GM10248 (cell line): Measurements from ENCODE around the gene ETF1.

Source experiments
- CTCF ChIA-PET: fragments of 300-600 bp; sonication (Branson Sonifier 250); formaldehyde crosslinking; extraction: SDS; loops from one replicate; lab custom pipeline; 2021; ENCODE audit warnings: antibody characterized with exemption; lab: Yijun Ruan, JAX
- POLR2A ChIA-PET: fragments of 350-650 bp; sonication (Branson Sonifier 250); formaldehyde crosslinking; extraction: SDS; loops from one replicate; lab custom pipeline; 2020; ENCODE audit warnings: antibody characterized with exemption; lab: Yijun Ruan, JAX
- DNase-seq: peaks from one replicate; pipeline ENCODE4 v3.0.0; 2012; ENCODE audit errors: extremely low spot score
- TF ChIP-seq, protein P1 (sequence below): IDR thresholded peaks from 2 replicates; pipeline ENCODE4 v1.5.1; 2012; ENCODE audit warnings: mild to moderate bottlenecking, low read depth; ENCODE audit errors: extremely low read depth, missing control alignments, control extremely low read depth

The ETF1 gene

DNA sequence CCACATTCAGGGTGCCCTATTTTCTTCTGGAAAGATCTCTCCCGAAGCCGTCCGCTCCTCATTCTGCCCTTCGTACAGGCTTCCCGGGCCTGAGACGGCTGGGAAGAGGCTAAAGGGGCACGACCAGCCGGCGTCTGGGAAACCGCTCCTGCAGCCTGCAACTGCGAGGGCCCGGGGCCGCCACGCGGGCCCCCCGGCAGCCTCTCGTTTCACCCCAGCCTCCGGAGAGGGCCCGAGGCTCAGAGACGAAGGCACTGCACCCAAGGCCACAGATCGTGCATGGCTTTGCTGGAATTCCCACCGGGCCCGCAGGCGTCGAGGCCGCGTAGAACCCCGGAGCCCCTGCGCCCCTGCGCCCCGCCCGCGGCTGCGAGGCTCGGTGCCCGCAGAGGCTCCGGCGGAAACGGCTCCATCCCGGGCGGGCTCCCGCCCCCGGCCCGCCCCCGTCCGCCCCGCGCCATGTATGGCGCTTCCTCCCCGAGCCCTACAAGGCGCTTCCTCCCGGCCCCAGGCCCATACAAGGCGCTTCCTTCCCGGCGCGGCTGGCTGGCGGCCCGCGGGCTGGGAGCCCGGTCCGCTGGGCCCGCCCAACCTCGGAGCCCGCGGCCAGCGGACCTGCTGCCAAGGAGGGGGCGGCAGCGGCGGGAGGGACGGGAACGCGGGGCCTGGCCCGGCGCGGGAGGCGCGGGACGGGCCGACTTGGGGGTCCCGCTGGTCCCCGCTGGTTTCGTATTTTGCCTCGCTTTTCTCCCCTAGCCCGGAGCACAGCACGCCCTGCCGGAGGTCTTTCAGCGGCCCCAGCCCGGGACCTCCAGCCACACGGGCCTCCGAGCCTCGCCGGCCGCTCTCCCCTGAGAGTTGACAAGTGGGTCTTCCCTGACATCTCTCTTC, 51.1 kb downstream of the ETF1 start:
- TF ChIP-seq, protein P1, sequence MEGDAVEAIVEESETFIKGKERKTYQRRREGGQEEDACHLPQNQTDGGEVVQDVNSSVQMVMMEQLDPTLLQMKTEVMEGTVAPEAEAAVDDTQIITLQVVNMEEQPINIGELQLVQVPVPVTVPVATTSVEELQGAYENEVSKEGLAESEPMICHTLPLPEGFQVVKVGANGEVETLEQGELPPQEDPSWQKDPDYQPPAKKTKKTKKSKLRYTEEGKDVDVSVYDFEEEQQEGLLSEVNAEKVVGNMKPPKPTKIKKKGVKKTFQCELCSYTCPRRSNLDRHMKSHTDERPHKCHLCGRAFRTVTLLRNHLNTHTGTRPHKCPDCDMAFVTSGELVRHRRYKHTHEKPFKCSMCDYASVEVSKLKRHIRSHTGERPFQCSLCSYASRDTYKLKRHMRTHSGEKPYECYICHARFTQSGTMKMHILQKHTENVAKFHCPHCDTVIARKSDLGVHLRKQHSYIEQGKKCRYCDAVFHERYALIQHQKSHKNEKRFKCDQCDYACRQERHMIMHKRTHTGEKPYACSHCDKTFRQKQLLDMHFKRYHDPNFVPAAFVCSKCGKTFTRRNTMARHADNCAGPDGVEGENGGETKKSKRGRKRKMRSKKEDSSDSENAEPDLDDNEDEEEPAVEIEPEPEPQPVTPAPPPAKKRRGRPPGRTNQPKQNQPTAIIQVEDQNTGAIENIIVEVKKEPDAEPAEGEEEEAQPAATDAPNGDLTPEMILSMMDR = no peak
- DNase-seq = peak; percentile 96
- CTCF ChIA-PET = interaction anchor here (0.7 to 3.7 kb wide), 4 partner anchors 11 to 44 kb away, joined by 3 to 25 read pairs (median 6); partner anchors contain the start of gene EGR1
- POLR2A ChIA-PET = no interaction called here

DNA sequence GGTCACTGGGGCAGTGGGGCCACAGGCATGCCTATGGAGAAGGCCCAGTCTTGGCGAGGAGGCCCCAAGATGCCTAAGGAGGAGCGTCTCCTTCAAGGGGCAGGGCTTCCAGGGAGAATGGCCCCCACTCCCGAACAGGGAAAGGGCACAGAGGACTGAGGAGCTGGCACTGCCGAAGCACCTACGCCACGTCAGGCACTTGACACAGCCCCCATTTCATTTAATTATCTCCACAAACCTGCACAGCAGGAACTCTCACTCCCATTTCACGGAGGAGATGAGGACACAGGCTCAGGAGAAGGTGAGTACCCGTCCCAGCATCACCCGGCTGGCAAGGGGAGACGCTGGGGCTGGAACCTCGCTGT, 51.8 kb downstream of the ETF1 start:
- POLR2A ChIA-PET = interaction anchor here (1.9 kb wide), 1 partner anchor 26 kb away, joined by 7 read pairs; the partner anchor contains the start of gene EGR1
- CTCF ChIA-PET = interaction anchor here (1.0 to 2.3 kb wide), 2 partner anchors 8 to 12 kb away, joined by 3 to 10 read pairs; no protein-coding TSS in a partner anchor
- DNase-seq = no peak
- TF ChIP-seq, protein P1 = no peak

DNA sequence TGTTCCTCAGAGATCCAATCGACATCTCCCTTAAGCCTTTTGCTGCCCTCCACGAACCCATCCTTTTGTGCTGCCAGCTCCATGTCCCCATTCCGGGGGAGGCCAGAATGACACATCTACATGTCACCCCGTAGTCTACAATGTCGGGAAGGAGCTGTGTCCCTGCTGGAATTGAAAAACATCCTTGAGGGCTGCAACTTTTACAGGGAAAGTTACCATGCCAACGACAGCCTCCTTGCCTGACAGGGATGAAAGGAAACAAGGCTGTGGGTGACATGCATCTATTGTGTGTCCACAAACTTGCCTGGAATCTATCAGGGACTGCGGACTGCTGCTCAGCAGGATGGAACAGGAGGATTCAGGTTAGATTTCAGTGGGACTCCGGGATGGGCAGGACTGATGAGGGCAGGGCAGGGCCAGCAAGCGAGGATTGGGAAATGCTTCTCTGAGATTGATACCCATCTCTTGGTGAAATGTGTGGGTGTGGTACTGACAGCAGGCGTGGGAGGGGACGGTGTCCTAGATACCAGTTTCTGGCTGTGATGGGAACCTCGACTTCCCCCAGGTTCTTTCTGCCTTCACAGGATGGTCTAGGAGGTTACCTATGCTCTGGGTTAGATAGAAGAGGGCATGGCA, 52.3 kb downstream of the ETF1 start:
- TF ChIP-seq, protein P1 = no peak
- ChIA-PET POLR2A (interaction anchor here (1.9 kb wide), 1 partner anchor 25 kb away, joined by 7 read pairs; the partner anchor contains the start of gene EGR1), CTCF (interaction anchor here (1.0 to 2.3 kb wide), 3 partner anchors 8 to 26 kb away, joined by 3 to 10 read pairs (median 3); no protein-coding TSS in a partner anchor)
- DNase-seq = no peak

DNA sequence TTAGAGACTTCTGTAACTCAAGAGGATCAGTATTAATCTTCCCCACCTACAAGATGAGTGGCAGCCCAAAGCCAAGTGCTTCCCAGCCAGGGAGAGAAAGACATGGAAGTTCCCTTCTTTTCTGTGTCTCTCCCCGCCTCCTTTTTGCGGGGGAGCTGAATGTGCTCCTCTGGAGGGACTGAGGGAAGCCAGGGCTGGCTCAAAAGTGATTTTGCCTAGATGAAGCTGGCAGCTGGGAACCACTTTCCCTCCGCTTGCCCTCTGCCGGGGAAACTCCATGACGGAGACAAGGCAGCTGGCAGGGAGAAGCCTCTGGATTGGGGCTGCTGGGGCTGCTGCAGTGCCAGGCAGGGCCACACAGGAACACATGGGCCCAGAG, 53.4 kb downstream of the ETF1 start:
- TF ChIP-seq, protein P1 = no peak
- ChIA-PET POLR2A (interaction anchor here (1.9 kb wide), 1 partner anchor 24 kb away, joined by 7 read pairs; the partner anchor contains the start of gene EGR1), CTCF (interaction anchor here (1.5 to 2.3 kb wide), 2 partner anchors 14 to 25 kb away, joined by 3 to 10 read pairs; no protein-coding TSS in a partner anchor)
- no peak for DNase-seq

DNA sequence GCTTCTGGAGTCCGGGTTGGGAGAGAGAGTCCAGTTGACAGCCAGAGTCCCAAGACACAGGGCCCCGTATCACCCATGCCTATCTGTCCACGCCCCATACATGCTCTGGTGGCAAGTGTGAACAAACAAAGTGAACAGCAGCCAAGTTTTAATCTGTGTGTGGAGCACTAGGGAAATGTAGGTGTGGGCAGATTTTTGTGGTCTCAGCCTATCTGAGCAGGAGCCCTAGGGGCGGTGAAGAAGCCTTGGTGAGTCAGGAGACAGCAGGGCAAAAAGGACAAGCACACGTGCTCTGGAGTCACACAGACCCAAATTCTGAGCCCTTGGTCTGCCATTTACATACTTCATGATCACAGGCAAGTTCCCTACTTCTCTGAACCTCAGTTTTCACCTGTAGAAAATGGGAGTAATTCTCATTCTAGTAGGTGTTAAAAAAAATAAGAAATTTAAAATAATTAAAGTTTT, 54.5 kb downstream of the ETF1 start:
- DNase-seq = no peak
- TF ChIP-seq, protein P1 = no peak
- CTCF ChIA-PET = no interaction called here
- POLR2A ChIA-PET = no interaction called here

DNA sequence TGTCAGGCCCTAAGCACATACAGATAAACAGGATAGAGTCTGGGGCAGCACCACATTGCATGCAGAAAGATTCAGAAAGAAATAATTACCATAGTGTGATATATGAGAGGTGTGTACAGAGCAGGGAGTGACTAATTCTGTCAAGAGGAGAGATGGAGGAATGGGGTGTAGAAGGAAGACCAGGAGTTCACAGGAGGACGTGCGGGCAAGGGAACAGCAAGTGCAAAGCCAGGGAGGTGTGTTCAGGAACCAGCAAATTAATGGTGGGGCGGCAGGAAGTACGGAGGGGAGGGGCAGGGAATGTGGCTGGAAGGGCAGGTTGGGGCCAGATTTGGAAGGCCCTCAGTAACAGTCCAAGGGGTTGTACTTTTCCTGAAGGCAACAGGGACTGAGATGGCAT, 60.4 kb downstream of the ETF1 start:
- ChIA-PET POLR2A (interaction anchor here (1.0 kb wide), 1 partner anchor 17 kb away, joined by 4 read pairs; the partner anchor contains the start of gene EGR1), CTCF (no interaction called here)
- TF ChIP-seq, protein P1 = no peak
- no peak for DNase-seq
